ENCODE measurements around the gene TH.

The TH gene

DNA sequence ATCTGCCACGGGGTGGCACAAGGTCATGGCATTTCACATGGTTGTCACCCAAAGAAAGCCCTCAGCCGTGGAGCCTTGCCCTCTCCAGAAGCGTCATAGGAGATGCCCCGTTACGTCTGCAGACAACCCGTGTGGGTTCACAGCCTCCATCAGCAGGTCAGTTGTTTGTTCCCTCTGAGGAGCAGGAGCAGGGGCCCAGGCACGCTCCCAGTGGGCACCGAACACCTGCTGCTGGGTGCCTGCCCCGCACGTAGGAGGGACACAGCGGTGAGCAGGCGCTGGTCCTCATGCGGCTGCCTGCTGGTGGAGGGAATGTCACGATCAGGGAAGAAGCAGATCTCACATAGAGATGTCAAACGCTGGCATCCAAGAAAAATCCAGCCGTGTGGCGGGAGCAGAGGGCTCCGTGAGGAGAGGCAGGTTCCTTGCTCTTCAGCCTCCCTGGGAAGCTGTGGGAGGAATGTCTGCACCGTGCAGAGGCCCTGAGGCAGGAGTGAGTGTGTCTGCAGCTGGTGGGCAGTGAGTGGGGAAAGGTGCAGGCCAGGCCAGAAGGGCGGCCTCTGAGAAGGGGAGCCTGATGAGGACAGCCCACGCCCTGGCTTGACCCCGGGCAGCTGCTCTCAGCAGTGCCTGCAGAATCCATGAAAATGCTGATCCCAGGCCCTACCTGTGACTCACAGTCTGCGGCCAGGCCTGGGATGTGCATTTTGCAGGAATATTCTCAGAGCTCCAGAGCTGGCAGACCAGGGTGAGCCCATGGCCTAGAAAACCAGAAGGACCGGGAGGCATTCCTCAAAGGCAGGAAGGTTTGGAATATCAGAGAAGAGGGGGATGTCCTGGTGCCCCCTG lies 36.4 kb upstream of the TH start:
- FAIRE-seq = no peak

DNA sequence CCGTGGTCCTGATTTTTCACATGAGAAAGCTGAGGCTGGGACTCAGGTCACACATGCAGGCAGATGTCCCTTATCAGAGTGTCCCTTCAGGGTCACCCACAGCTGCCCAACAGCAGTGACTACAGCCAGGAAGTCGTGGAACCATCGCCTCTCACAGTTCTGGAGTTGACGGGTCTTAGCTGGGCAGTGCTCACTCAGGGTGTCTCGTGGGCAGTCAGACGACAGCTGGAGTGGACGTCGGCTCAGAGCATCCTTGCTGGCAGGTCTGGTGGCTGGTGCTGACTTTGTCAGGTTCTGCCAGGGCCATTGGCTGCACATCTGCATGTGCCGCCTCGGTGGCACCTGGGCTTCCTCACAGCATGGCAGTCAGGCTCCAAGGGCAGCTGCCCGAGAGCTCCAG lies 35.6 kb upstream of the TH start:
- FAIRE-seq = no peak

DNA sequence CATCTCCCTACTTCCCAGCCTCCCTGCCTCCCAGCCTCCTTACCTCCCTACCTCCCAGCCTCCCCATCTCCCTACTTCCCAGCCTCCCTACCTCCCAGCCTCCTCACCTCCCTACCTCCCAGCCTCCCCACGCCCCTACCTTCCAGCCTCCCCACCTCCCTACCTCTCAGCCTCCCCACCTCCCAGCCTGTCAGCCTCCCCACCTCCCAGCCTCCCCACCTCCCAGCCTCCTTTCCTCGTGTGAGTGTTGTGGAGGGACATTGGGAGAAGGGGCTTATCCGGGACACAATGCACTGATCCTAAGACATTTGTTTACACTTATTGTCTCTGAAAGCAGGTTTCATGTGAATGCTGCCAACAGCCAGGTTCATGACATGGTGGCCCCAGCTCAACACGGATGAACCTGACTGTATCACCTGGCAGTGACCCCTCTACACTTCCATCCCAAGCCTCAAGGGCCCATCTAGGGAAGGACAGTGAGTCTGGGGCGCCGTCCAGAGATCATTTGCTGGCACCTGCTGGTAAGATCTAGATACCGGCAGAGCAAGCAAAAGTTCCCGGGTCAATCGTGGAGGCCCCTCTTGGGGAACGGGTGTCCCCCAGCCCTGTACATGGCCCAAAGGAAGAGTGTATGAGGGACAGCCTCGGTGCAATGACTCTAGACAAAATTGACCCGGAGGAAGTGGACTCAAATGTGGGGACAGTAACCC lies 34.5 kb upstream of the TH start:
- FAIRE-seq = no peak

DNA sequence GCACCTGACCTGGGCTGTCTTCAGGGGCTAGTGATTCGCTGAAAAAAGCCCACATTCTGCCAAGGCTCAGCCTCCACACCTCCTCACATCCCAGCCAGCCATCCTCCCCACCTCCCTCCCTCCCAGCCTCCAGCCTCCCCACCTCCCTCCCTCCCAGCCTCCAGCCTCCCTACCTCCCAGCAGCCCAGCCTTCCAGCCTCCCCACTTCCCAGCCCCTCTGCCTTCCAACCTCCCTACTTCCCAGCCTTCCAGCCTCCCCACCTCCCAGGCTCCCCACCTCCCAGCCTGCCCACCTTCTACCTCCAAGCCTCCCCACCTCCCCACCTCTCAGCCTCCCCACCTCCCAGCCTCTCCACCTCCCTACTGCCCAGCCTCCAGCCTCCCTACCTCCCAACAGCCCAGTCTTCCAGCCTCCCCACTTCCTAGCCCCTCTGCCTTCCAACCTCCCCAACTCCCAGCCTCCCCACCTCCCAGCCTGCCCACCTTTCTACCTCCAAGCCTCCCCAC lies 33.7 kb upstream of the TH start:
- FAIRE-seq = no peak

DNA sequence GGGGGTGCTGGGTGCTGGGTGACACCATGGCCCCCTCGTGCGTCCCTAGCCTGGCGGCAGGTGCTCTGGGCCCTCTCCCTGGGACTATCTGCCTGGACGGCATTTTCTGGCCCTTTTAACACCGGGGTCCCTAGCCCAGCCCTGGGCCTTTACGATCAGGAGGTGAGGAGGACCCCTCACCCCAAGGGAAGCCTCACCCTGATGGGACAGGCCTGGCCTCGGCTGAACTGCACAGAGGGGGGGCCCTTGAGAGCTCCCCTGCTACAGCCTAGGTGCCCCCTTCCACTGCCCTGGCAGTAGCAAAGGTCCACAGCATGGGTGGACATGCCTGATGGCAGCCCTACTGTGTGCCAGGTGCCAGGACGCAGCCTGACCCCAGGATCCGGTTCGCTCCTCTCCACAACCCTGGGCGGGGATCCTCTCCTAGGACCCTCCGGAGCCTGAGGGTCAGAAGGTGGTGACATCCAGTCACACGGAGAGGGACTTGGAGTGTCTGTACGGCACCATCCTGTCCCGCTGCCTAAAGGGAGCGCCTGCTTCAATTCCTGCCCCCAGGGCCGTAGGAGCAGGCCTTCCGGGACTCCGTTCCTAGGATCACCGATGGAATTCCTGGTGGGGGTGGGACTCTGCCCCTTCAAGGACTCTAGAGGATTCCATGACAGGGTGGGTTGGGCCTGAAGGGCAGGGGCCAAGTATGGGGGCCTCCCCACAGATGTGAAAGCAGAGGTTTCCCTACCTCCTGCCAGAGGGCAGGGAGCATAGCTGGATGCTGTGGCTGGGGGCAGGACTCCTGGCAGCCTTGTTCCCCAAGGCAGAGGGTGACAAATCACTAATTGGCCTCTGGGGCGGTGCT lies 33.0 kb upstream of the TH start:
- no peak for FAIRE-seq

DNA sequence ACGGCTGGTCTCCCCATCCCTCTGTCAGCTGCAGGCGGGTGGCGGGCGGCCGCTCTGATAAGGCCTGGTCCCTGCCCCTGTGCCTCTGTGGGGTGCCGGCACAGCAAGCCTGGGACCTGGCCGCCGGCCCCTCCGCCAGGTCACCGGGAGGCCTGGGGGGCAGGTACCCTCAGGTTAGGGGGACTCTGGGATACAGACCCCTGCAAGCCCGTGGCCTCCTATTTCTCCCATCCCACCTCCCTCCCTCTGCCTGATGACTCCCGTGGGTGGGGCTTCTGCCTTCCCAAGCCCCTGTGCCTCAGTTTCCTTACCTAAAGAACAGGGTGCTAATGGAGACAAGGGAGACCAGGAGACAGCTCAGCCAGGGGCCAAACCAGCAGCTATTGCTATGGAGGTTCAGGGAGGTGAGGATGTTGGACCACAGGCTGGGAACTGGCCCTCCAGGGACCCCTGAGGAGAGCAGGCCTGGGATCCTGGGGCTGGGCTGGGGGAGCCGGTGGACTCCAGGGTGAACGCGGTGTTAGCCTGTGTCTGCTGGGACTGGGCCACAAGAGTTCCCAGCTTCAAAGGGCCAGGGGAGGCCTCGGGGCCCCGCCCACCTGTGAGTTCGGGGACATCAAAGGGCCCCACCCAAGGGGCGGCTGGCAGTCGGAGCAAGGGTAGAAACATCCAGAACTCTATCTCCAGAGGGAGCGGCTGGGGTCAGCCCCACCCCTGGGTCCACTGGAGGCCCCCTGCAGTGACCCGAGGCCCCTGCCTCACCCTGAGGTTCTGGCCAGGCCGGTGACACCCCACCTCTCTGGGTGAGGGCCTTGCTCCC lies 32.0 kb upstream of the TH start:
- FAIRE-seq = no peak

DNA sequence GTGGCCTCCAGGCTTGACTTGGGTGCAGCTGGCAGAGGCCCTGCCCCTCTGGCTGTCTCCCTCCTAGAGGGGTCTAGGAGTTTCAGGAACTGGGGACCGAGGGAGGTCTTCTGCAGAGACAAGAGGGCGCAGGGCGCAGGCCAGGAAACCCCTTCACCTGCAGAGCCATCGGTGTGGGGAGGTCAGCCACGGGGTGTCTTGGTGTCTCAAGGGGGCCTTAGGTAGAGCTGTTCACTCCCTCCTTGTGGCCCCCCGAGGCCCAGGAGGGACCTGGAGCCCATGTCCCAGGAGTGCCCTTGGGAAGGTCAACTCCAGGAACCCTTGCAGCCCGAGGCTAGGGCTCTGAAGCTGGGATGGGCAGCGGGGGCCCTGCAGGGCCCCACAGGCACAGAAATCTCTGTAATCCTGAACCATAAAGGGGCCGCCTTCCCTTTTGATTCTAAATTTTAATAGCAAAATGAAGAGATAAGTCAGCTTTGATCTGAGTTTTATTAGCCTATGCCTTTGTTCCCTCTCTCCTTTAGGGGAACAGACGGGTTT lies 31.4 kb upstream of the TH start:
- FAIRE-seq = no peak

DNA sequence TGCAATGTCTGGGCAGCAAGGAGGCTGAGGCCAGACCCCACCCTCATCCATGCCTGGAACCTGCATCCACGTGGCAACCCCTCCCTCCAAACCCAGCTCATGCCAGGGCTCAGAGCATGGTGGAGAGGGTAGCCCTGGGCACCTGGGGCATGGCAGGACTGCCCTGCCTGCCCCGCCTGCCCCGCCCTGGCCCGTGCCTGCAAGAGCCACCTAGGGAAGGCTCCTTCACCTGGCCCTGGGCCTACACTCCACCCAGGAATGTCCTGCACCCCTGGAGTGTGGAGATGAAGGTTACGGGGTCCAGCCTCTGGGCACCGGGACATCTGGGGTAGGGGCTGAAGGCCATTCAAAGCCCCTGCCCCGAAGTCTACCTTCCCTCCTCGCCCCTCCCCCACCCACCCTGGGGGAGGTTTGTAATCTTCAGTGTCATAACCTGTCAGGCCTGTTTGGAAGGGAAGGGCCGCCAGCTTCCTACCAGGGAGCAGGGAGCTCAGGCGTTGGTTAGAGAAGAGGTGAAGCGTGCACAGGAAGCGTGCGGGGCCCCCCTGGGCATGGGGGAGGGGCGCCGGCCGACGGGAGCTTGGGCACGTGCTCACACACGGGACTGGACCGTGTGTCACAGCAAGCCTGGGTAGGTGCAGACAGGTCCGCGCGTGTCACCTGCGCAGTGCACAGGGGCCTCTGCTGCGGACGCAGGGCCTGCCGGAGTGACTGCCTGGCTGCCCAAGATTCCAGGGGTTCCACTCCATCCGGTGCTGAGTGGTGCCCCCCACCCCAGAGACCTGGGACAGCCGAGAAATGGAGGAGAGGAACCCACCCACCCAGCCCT lies 30.7 kb upstream of the TH start:
- no peak for FAIRE-seq

DNA sequence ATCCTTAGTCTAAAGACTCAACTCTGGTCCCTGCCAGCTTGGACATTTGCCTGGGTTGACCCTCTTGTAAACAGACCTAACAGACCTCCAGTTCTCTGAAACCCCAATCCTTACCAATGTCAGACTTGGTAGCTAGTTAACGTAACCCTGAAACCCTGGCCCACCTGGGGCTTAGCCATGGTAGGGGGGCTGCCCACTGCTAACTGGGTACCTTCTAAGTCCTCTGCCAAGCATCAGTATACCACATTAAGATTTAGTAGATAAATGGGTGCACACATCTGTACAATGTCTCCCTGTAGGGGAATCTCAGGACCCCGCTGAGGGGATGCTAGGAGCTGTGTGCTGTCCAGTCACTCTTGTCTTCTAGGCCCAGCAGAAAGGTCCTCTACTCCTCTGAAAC lies 29.9 kb upstream of the TH start:
- FAIRE-seq = no peak

DNA sequence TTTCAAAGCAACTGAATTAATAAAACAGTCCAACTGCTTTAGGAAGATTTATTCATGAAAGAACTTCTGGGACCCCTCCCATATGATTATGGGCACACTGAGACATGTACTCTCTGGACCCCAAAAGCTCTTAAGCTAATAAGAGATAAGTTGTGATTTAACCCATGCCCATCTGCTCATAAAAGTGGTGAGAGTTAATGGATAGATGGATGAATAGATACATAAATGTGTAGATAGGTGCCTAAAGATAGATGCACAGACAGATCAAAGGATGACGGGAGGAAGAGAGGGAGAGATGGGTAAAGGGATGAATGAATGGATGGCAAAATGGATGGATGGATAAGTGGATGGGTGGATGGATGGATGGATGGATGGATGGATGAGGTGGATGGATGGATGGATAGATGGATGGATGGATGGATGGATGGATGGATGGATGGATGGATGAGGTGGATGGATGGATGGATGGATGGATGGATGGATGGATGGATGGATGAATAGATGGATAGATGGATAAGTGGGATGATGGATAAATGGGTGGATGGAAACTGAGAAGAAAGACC lies 29.4 kb upstream of the TH start:
- FAIRE-seq = no peak

DNA sequence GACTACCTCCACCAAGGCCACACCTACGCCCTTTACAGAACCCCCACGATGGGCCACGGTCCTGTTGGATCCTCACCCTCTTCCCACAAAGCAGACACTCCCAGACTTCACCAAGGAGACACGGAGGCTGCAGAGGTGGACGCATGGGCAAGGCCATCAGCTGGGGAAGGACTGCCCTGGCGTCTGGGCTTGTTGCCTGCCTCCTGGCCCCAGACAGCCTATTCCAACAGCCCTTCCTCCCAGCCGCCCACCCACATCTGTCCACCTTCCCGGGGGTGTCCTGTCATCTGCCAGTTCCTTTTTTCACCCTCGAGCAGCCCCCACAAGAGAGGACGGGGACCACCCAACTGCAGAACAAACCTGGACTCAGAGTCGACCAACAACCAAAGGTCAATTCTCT lies 28.9 kb upstream of the TH start:
- no peak for FAIRE-seq

DNA sequence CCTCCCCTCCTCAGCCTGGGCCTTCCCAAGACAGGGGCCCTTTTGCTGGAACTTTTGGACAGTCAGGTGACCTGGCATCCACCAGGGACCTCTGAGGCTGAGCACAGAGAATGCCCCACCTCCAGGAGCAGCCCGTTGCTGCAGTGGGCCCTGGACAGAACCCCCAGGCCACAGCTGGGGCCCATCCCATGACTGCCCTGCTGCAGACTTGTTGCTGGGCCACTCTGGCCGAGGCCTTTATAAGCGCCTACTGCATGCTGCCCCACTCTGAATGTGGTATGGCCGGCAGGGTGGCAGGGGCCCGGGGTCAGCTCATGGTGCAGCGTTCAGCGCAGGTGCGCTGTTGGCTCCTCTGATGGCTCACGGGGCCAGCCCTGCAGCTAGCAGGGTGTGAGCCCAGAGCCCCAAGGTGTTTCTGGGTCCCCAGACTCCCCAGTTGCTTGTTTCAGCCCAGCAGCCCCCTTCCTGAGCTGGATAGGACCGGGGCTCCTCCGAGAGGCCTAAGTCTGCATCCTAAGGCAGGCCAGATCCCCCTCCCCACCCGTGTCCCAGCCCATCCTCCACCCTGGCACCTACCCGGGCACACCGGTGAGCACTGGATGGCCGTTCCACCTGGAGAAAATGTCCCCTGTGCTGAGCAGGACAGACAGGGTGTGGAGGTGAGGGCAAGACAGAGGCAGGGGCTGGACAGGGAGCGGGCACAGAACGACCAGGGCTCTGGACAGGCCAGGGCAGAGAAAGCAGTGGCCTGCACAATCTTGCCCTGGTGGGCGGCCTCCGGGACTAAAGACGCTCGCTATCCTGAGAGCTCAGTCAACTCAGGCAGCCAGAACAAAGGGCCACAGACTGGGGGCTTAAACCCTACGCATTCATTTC lies 28.1 kb upstream of the TH start:
- FAIRE-seq = no peak

DNA sequence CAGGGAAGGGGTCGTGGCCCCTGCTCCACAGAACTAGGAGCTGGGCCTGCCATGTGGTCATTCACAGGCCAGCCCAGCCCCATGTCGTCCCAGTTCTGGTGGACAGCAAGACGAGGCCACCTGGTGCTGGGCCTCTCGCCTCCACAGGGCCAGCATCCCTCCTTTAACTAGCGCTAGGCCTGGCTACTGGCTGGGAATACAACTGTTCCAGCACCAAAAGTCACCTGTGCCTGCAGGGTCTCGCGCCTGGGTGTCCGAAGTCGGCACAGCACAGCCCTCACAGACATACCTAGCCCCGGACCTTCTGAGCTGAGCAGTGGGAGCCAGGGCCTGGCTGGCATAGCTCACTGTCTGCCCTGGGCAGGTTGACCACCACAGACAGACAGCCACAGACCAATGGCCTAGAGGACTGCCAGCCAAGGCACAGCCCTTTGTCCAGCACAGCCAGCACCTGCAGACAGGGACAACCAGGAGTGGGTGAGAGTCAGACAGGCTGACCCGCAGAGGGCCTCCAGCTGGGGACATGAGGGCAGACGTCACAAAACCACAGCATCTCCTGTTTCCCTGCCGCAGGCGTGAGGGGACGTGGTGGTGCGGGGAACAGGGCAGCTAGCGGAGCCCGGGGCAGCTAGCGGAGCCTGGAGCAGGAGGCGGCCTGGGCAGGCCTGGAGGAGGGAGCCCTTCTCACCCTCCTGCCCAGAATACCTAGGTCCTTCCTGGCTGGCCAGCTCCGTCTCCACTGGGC lies 27.2 kb upstream of the TH start:
- no peak for FAIRE-seq

DNA sequence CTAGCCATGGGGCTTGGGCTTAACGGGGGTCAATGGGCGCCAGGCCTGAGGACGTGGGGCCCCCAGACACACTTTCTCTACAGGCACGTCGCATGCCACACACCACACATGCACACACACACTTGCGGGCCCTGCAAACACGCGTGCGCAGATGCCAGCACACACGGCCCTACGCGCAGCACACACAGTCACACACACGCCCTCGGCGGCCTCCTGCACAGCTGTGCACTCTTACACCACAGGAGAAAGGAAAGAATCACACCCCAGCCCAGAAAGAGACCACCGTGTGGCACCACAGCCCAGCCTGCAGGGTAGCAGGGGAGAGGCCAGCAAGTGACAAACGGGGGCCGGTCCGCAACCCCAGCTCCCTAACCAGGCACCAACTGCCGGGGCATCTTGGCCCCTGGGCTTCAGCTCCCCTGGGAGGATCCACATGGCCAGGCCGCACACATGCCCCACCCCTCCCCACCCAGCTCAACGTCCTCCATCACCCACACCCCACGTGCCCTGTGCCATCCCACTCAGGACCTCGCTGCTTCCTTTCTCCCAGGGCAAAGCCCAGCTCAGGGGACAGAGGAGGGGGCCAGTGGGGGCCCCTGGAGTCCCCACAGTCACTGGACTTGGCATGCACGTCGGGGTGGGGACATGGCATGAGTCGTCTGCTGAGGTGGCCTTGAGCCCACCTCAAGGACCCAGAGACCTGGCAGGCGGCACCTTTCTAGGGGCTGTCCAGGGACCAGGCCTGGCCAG lies 26.3 kb upstream of the TH start:
- no peak for FAIRE-seq

DNA sequence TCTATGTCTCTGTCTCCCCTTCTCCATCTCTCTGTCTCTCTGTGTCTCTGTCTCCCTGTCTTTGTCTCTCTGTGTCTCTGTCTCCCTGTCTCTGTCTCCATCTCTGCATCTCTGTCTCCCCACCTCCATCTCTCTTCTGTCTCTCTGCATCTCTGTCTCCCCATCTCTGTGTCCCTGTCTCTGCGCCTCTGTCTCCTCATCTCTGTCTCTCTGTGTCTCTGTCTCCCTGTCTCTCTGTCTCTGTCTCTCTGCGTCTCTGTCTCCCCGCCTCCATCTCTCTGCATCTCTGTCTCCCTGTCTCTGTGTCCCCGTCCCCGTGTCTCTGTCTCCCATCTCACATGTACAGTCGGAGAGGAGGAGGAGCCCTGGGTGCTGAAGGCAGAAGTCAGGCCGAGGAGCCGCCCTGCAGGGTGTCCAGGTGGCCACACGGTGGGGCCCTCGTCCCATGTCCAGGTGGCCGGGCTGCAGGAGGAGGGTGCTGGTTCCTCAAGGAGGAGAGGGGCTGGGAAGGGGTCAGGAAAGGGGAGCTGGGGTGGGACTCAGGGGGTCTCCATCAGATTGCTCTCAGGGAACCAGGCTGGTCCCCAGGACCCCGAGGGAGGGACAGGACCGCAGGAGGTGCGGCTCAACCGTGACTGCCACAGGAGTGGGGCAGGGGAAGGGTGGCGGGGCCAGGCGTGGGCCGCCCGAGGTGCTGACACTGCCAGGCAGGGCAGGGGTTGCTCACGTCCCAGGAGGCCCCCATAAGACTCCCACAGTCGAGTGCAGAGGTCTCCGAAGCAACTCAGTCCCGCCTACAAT lies 25.6 kb upstream of the TH start:
- no peak for FAIRE-seq

DNA sequence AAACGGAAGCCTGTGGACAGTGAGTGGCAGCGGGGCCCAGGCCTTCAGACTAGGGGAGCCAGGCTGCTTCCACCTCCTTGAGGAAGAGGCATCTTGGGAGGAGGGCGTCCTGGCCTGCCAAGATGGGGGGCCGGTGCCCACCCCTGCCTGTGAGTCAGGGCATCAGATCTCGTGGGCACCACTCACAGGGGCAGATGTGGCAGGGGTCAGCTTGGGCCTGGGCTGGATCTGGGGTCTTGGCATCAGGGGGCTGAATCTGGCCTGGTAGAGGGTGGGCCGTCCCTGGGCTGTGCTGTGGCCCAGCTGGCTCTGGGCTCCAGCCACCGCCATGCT lies 24.1 kb upstream of the TH start:
- no peak for FAIRE-seq
